ENCODE measurements around the gene GNG8.

- TF ChIP-seq CTCF (IDR thresholded peaks at IDR 0.05) (no peak), POLR2A (IDR thresholded peaks at IDR 0.05) (peak in 1 of 3 donors; percentile 8)
These were observed 32.8 kb downstream of the GNG8 start for GRCh38 chr19:46603195-46603637.
